Thoracic aorta (tissue), 2 donors: Measurements from ENCODE around the gene KRT80. TPM values are rescaled to one million over a fixed set of nuclear protein-coding genes. Genes with fewer than 3 reads are reported as not detected.

Source experiments
- ATAC-seq: fragments of 150-250 bp; one replicate; pipeline ENCODE4 v1.8.0; 2017; ENCODE audit warnings: low read depth; ENCODE audit not compliant: insufficient number of reproducible peaks, low FRiP score
- DNase-seq: peaks from one replicate; pipeline ENCODE4 v3.0.0-alpha.2; 2020; ENCODE audit warnings: low spot score
- H3K27ac ChIP-seq, 2 donors: fragments of 200-600 bp; sonication (generic); 1 replicate in 1 of 2; 2 replicates in 1 of 2; pipeline ENCODE4 v1.5.1; 2016; ENCODE audit warnings: mild to moderate bottlenecking in 2 of 2, moderate library complexity in 2 of 2
- H3K27me3 ChIP-seq: fragments of 200-600 bp; sonication (generic); replicated peaks from 2 replicates; pipeline ENCODE4 v1.6.0; 2016; ENCODE audit warnings: mild to moderate bottlenecking; ENCODE audit not compliant: insufficient read depth
- H3K36me3 ChIP-seq: fragments of 200-600 bp; sonication (generic); one replicate; pipeline ENCODE4 v1.5.1; 2016
- H3K4me1 ChIP-seq, 2 donors: fragments of 200-600 bp; sonication (generic); 1 replicate in 1 of 2; 2 replicates in 1 of 2; pipeline versions ENCODE4 v1.5.1 to v1.6.0; 2016; ENCODE audit warnings: low read depth in 2 of 2, mild to moderate bottlenecking in 1 of 2; ENCODE audit not compliant: control insufficient read depth in 1 of 2
- H3K4me3 ChIP-seq: fragments of 200-600 bp; sonication (generic); 2 replicates; pipeline ENCODE4 v1.5.1; 2016; ENCODE audit warnings: mild to moderate bottlenecking
- H3K9me3 ChIP-seq: fragments of 200-600 bp; sonication (generic); 2 replicates; pipeline ENCODE4 v1.5.1; 2016
- CTCF ChIP-seq: fragments of 200-600 bp; sonication (generic); IDR thresholded peaks from one replicate; pipeline ENCODE4 v1.5.1; 2019; ENCODE audit warnings: antibody characterized with exemption
- total RNA-seq, 2 donors: library from RNA; depleted of rRNA; stranded (reverse); fragments of >200 nt; gene quantifications; one replicate each; pipeline versions ENCODE4 v1.1.0 to v1.2.3, GENCODE V29; 2016

The KRT80 gene
- total RNA-seq, 2 donors from 2014 or later: 0.21 to 0.41 TPM

- peaks cover 2 to 20% of the 10 kb centered on the region in 2 donors for H3K4me1 ChIP-seq
- DNase-seq: no peak
- no peak overlapping the region for H3K27ac ChIP-seq
- no peaks in the 10 kb centered on the region for H3K27me3 ChIP-seq
- no peaks in the 10 kb centered on the region for H3K36me3 ChIP-seq
- ATAC-seq: no peak
- no peak overlapping the region for H3K4me3 ChIP-seq
- TF ChIP-seq CTCF: no peak
- no peaks in the 10 kb centered on the region for H3K9me3 ChIP-seq
Measured at GRCh38 chr12:52200781-52201450, 9.1 kb upstream of the KRT80 start.

- no peak overlapping the region for H3K27ac ChIP-seq
- DNase-seq (no peak), ATAC-seq (no peak)
- TF ChIP-seq CTCF: no peak
- H3K4me3 ChIP-seq: no peak overlapping the region
- no peaks in the 10 kb centered on the region for H3K36me3 ChIP-seq
- H3K4me1 ChIP-seq: peaks cover 2 to 20% of the 10 kb centered on the region in 2 donors
- H3K9me3 ChIP-seq: no peaks in the 10 kb centered on the region
- H3K27me3 ChIP-seq: no peaks in the 10 kb centered on the region
Measured at GRCh38 chr12:52200086-52200780, 8.4 kb upstream of the KRT80 start.

DNA sequence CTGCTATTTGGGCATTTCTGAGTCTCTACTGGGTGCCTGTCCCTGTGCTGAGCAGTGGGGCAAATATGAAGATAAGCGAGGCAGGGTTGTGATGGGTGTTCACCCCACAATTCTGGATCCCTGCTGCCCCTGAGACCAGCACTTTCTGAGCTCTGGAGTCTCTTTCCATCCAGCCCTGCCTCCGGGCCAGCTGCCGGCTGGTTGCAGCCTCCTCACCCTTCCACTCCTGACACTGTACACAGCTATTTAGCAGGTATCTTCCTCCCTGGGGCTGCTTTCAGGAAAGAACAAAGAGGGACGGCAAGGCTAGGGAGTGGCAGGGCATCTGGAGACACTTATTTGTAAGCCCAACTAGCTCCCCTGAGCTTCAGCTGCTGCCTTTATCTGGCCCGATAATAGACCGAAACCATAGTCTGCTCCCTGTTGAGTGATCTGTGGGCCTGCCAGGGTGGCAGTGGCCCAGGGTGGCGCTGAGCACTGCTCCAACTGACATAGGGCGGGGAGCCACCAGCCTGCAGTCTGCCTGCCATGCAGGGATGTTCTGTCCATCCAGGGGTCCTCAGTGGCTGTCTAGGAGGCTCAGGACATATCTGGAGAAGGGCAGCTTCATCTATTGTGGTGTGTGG, 7.6 kb upstream of the KRT80 start:
- ATAC-seq (no peak), DNase-seq (no peak)
- H3K27ac ChIP-seq: no peak overlapping the region
- no peaks in the 10 kb centered on the region for H3K27me3 ChIP-seq
- no peak overlapping the region for H3K4me3 ChIP-seq
- H3K9me3 ChIP-seq: no peaks in the 10 kb centered on the region
- H3K36me3 ChIP-seq: no peaks in the 10 kb centered on the region
- H3K4me1 ChIP-seq: peaks cover 4 to 24% of the 10 kb centered on the region in 2 donors
- TF ChIP-seq CTCF: no peak

DNA sequence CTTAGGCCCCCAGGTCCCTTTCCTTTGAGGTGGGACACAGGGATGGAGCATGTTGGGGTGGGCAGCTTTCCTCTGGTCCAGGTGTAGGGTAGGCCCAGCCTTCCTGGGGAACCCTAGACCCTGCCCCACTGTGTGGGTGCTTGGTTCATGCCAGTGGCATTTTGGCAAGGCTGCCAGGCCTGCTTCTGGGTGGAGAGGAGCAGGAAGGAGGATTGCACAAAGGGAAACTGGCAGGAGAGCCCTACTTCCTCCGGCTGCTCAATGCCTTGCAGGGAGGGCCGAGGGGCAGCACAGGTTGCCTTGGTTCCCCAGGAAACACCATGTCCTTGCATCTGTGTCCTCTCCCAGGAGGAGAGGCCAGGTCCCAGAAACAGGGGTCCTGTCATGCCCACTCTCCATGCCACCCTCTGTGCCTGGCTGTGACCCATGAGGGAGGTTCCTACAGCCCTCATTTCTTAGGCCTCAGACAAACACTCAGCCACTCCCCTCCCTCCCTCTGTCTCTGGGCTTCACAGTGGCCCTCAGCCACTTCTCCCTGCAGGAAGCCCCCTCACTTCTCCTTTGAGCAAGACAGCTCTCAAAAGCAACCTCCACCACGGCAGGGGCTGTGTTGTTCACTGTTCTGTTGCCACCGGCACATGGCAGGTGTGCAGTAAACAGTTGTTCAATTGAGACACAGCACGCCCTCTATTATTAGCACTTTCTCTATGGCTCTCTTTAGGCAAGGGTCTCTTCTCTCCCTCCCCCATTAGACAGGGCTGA, 6.8 kb upstream of the KRT80 start:
- no peak for ATAC-seq

More for the DNA sequence above, 6.8 kb upstream of the KRT80 start:
- Histone ChIP-seq H3K4me1 (peaks cover 12 to 31% of the 10 kb centered on the region in 2 donors), H3K4me3 (no peak overlapping the region), H3K27me3 (no peaks in the 10 kb centered on the region), H3K36me3 (no peaks in the 10 kb centered on the region), H3K9me3 (no peaks in the 10 kb centered on the region), H3K27ac (peak overlapping the region in 1 of 2 donors; percentile 13)
- DNase-seq: no peak
- TF ChIP-seq CTCF: no peak
